Left ventricle myocardium inferior (tissue), 1 donor: ENCODE results near the gene PLEKHA4. TPM values are rescaled to one million over a fixed set of nuclear protein-coding genes. Genes with fewer than 3 reads are reported as not detected.

Experiments
- DNase-seq: peaks from one replicate; pipeline ENCODE4 v3.0.0-alpha.2; 2020
- H3K27ac ChIP-seq: fragments of 200-600 bp; replicated peaks from 2 replicates; pipeline ENCODE4 v1.8.0; 2021
- H3K27me3 ChIP-seq: fragments of 200-600 bp; 2 replicates; pipeline ENCODE4 v1.8.0; 2021; ENCODE audit warnings: low read depth
- H3K36me3 ChIP-seq: fragments of 200-600 bp; 2 replicates; pipeline ENCODE4 v1.8.0; 2021
- H3K4me1 ChIP-seq: fragments of 200-600 bp; 2 replicates; pipeline ENCODE4 v1.8.0; 2021
- H3K4me3 ChIP-seq: fragments of 200-600 bp; 2 replicates; pipeline ENCODE4 v1.8.0; 2021; ENCODE audit warnings: mild to moderate bottlenecking, moderate library complexity
- H3K9me3 ChIP-seq: fragments of 200-600 bp; replicated peaks from 2 replicates; pipeline ENCODE4 v1.8.0; 2021
- CTCF ChIP-seq: fragments of 200-600 bp; IDR thresholded peaks from 2 replicates; pipeline ENCODE4 v1.8.0; 2021; ENCODE audit warnings: antibody characterized with exemption, mild to moderate bottlenecking, borderline replicate concordance
- intact Hi-C: fragments of 100-400 bp; cut with micrococcal nuclease; formaldehyde crosslinking; loops from one replicate; pipeline ENCODE4 v1.11.0; 2022
- total RNA-seq: library from RNA; stranded (reverse); fragmentation: NEBNext Ultra II Directional; extraction: Animal tissue kit (Norgen Biotek cat#: 25700); gene quantifications from one replicate; pipeline ENCODE4 v1.2.1, GENCODE V29; 2021
- donor health status: DM: no; HTN: yes; CAD: no; lungs with severe emphysema.

The PLEKHA4 gene
- total RNA-seq, 1 donor from 2014 or later, result 24.7 TPM

- no peak for TF ChIP-seq CTCF
- intact Hi-C loops, result no loop called here
- Histone ChIP-seq H3K4me1 (no peaks in the 10 kb centered on the region), H3K36me3 (no peaks in the 10 kb centered on the region), H3K9me3 (no peaks in the 10 kb centered on the region), H3K27me3 (no peaks in the 10 kb centered on the region), H3K27ac (no peak overlapping the region), H3K4me3 (no peak overlapping the region)
- no peak for DNase-seq
Observed at GRCh38 chr19:48802623-48803022, 65.8 kb downstream of the PLEKHA4 start.

- Histone ChIP-seq H3K27ac (no peak overlapping the region), H3K27me3 (no peaks in the 10 kb centered on the region), H3K4me3 (no peak overlapping the region), H3K4me1 (peaks cover 15% of the 10 kb centered on the region), H3K36me3 (no peaks in the 10 kb centered on the region), H3K9me3 (no peaks in the 10 kb centered on the region)
- intact Hi-C loops, result no loop called here
- no peak for DNase-seq
- no peak for TF ChIP-seq CTCF
Observed at GRCh38 chr19:48799358-48800300, 68.8 kb downstream of the PLEKHA4 start.

GRCh38 chr19:48798937-48799336, 69.5 kb downstream of the PLEKHA4 start:
- intact Hi-C loops, result no loop called here
- H3K36me3 ChIP-seq, result no peaks in the 10 kb centered on the region
- H3K9me3 ChIP-seq, result no peaks in the 10 kb centered on the region
- H3K27ac ChIP-seq, result no peak overlapping the region
- no peak overlapping the region for H3K4me3 ChIP-seq
- DNase-seq, result no peak
- H3K27me3 ChIP-seq, result no peaks in the 10 kb centered on the region
- TF ChIP-seq CTCF, result no peak
- H3K4me1 ChIP-seq, result peaks cover 15% of the 10 kb centered on the region

GRCh38 chr19:48797103-48797502, 71.3 kb downstream of the PLEKHA4 start:
- no peak for DNase-seq
- Histone ChIP-seq H3K27ac (no peak overlapping the region), H3K9me3 (no peaks in the 10 kb centered on the region), H3K36me3 (no peaks in the 10 kb centered on the region), H3K4me1 (peaks cover 15% of the 10 kb centered on the region), H3K27me3 (no peaks in the 10 kb centered on the region), H3K4me3 (no peak overlapping the region)
- intact Hi-C loops, result no loop called here
- no peak for TF ChIP-seq CTCF

- H3K27ac ChIP-seq, result peak overlapping the region; percentile 84
- intact Hi-C loops, result no loop called here
- TF ChIP-seq CTCF, result no peak
- no peak overlapping the region for H3K4me3 ChIP-seq
- no peaks in the 10 kb centered on the region for H3K27me3 ChIP-seq
- no peaks in the 10 kb centered on the region for H3K36me3 ChIP-seq
- peaks cover 15% of the 10 kb centered on the region for H3K4me1 ChIP-seq
- H3K9me3 ChIP-seq, result no peaks in the 10 kb centered on the region
- no peak for DNase-seq
Observed at GRCh38 chr19:48796298-48797083, 71.9 kb downstream of the PLEKHA4 start.
